ENCODE results near the gene PSMA6. TPM values are rescaled to one million over a fixed set of nuclear protein-coding genes. Genes with fewer than 3 reads are reported as not detected.

The PSMA6 gene
- polyA plus RNA-seq, 2 of the 4 experiments (the other 2 are of a cell fraction), result 369 to 395 TPM

GRCh38 chr14:35337269-35338255, 45.4 kb downstream of the PSMA6 start:
- 82% methylated on average over 9 of the region's 10 CpGs for WGBS (ENCODE audit: missing lambda C conversion rate)
- ChIA-PET CTCF (interaction anchor here (0.8 to 1.8 kb wide), 4 partner anchors 25 to 75 kb away, joined by 3 to 7 read pairs (median 4); no protein-coding TSS in a partner anchor), POLR2A (interaction anchor here (0.6 to 2.8 kb wide), 5 partner anchors 28 to 67 kb away, joined by 3 to 45 read pairs (median 7); partner anchors contain the start of gene NFKBIA)
- TF ChIP-seq JUN (IDR thresholded peaks at IDR 0.05) (no peak), RAD21 (conservative IDR thresholded peaks at IDR 0.05 in 1 of 2, IDR thresholded peaks at IDR 0.05 in 1 of 2) (no peak), JUNB (IDR thresholded peaks at IDR 0.05) (no peak), RNF2 (IDR thresholded peaks at IDR 0.05; ENCODE audit: borderline replicate concordance, low read depth) (no peak), CHD4 (IDR thresholded peaks at IDR 0.05; ENCODE audit: borderline replicate concordance) (no peak), PHF8 (IDR thresholded peaks at IDR 0.05; ENCODE audit: borderline replicate concordance, low read depth) (no peak), KDM1A (IDR thresholded peaks at IDR 0.05; ENCODE audit: low read depth) (no peak), ZC3H11A (IDR thresholded peaks at IDR 0.05) (no peak), HES2 (IDR thresholded peaks at IDR 0.05) (no peak), NPAS2 (CRISPR knock-in tag; IDR thresholded peaks at IDR 0.05; ENCODE audit: borderline replicate concordance) (no peak), RCOR1 (IDR thresholded peaks at IDR 0.05; ENCODE audit: low read depth, low read length) (no peak)
- ATAC-seq, result no peak
- Histone ChIP-seq H3K9me3 (no peaks in the 10 kb centered on the region), H3K4me2 (peak overlapping the region; percentile 81), H3K4me1 (peaks cover 84% of the 10 kb centered on the region), H3K4me3 (no peak overlapping the region), H3K27ac (peak overlapping the region; percentile 91 to 97)
- no peak for FAIRE-seq
- peak in 1 of 2 experiments; percentile 42 for DNase-seq (ENCODE audit: low read depth in 1 of 2, low spot score in 1 of 2)

GRCh38 chr14:35338731-35339405, 46.7 kb downstream of the PSMA6 start:
- ATAC-seq (no peak), FAIRE-seq (no peak), DNase-seq (ENCODE audit: low read depth in 1 of 2, low spot score in 1 of 2) (no peak)
- TF ChIP-seq HOXB5 (CRISPR knock-in tag; IDR thresholded peaks at IDR 0.05) (no peak), MYC (IDR thresholded peaks at IDR 0.05; ENCODE audit: borderline replicate concordance, low read length) (no peak), ELK1 (IDR thresholded peaks at IDR 0.05; ENCODE audit: low read depth, low read length) (no peak), ZFP36 (IDR thresholded peaks at IDR 0.05; ENCODE audit: borderline replicate concordance, partially characterized antibody) (no peak), HOXA7 (CRISPR knock-in tag; IDR thresholded peaks at IDR 0.05) (no peak), FOSB (CRISPR knock-in tag; IDR thresholded peaks at IDR 0.05) (no peak), HEYL (CRISPR knock-in tag; IDR thresholded peaks at IDR 0.05) (no peak), CBX2 (IDR thresholded peaks at IDR 0.05; ENCODE audit: borderline replicate concordance, low read depth) (no peak), RARB (CRISPR knock-in tag; IDR thresholded peaks at IDR 0.05) (no peak), KDM5A (IDR thresholded peaks at IDR 0.05) (no peak), HES2 (IDR thresholded peaks at IDR 0.05) (no peak), E2F6 (IDR thresholded peaks at IDR 0.05; ENCODE audit: borderline replicate concordance, low read depth) (no peak), SREBF2 (IDR thresholded peaks at IDR 0.05) (no peak), ZSCAN20 (CRISPR knock-in tag; IDR thresholded peaks at IDR 0.05) (no peak), BCL3 (IDR thresholded peaks at IDR 0.05) (no peak)
- POLR2A ChIA-PET, result interaction anchor here (2.4 kb wide), 1 partner anchor 65 kb away, joined by 8 read pairs; the partner anchor contains the start of gene NFKBIA
- Histone ChIP-seq H3K4me1 (peaks cover 74% of the 10 kb centered on the region), H3K27ac (peak overlapping the region; percentile 91 to 95), H3K4me2 (no peak overlapping the region), H3K4me3 (no peak overlapping the region), H3K9me3 (no peaks in the 10 kb centered on the region)
- 92% methylated on average over 16 of the region's 16 CpGs for WGBS (ENCODE audit: missing lambda C conversion rate)
- CTCF ChIA-PET, result interaction anchor here (1.0 to 1.7 kb wide), 4 partner anchors 35 to 198 kb away, joined by 3 to 7 read pairs (median 4); partner anchors contain the start of gene NFKBIA

Measured in A549 (cell line).